Ascending aorta (tissue), 2 donors: ENCODE data around the gene RXRA. TPM values are rescaled to one million over a fixed set of nuclear protein-coding genes. Genes with fewer than 3 reads are reported as not detected.

ENCODE experiments used
- DNase-seq, 2 donors: peaks; one replicate each; pipeline ENCODE4 v3.0.0-alpha.2; 2019; ENCODE audit warnings: low spot score in 2 of 2
- H3K27ac ChIP-seq, 2 donors: fragments of 200-600 bp; sonication (generic); one replicate each; pipeline ENCODE4 v1.5.1; 2016 to 2017; ENCODE audit warnings: mild to moderate bottlenecking in 1 of 2
- H3K27me3 ChIP-seq: fragments of 200-600 bp; sonication (generic); one replicate; pipeline ENCODE4 v1.5.1; 2017
- H3K36me3 ChIP-seq, 2 donors: fragments of 200-600 bp; sonication (generic); one replicate each; pipeline ENCODE4 v1.5.1; 2016
- H3K4me1 ChIP-seq, 2 donors: fragments of 200-600 bp; sonication (generic); one replicate each; pipeline ENCODE4 v1.5.1; 2016 to 2017; ENCODE audit warnings: mild to moderate bottlenecking in 1 of 2
- H3K4me3 ChIP-seq, 2 donors: fragments of 200-600 bp; sonication (generic); one replicate each; pipeline ENCODE4 v1.5.1; 2016 to 2017; ENCODE audit warnings: mild to moderate bottlenecking in 1 of 2
- H3K9me3 ChIP-seq, 2 donors: fragments of 200-600 bp; sonication (generic); one replicate each; pipeline ENCODE4 v1.5.1; 2016
- intact Hi-C: fragments of 100-400 bp; cut with DNase I; formaldehyde crosslinking; loops from one replicate; pipeline ENCODE4 v1.15.1; 2023
- total RNA-seq: library from RNA; depleted of rRNA; stranded (reverse); fragments of >200 nt; gene quantifications from one replicate; pipeline ENCODE4 v1.1.0, GENCODE V29; 2016
- TF ChIP-seq, protein P1 (sequence below), 3 experiments: fragments of 200-600 bp in 2 of 3; fragments of 450-650 bp in 1 of 3; sonication (generic) in 2 of 3; IDR thresholded peaks; one replicate each; pipeline ENCODE4 v1.5.1; 2016 to 2019; ENCODE audit warnings: antibody characterized with exemption in 3 of 3, mild to moderate bottlenecking in 1 of 3, moderate library complexity in 1 of 3

The RXRA gene
- total RNA-seq, 1 donor from 2014 or later, result 64.1 TPM

DNA sequence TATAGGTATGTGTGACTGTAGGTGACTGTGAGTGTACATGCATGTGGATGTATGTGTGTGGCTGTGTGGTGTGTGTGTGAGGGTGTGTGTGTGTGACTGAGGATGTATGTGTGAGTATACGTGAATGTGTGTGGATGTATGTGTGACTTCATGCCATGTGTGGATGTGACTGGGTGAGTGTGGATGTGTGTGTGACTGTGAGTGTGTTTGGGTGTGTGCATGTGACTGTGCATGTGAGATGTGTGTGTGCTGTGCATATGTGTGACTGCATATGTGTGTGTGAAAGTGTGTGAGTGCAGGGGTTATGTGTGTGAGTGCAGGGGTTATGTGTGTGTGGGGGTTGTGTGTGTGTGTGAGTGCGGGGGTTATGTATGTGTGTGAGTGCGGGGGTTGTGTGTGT is 42.3 kb downstream of the RXRA start:
- H3K9me3 ChIP-seq, result no peaks in the 10 kb centered on the region
- no peaks in the 10 kb centered on the region for H3K36me3 ChIP-seq
- intact Hi-C loops, result no loop called here
- H3K27ac ChIP-seq, result no peak overlapping the region
- TF ChIP-seq, protein P1, sequence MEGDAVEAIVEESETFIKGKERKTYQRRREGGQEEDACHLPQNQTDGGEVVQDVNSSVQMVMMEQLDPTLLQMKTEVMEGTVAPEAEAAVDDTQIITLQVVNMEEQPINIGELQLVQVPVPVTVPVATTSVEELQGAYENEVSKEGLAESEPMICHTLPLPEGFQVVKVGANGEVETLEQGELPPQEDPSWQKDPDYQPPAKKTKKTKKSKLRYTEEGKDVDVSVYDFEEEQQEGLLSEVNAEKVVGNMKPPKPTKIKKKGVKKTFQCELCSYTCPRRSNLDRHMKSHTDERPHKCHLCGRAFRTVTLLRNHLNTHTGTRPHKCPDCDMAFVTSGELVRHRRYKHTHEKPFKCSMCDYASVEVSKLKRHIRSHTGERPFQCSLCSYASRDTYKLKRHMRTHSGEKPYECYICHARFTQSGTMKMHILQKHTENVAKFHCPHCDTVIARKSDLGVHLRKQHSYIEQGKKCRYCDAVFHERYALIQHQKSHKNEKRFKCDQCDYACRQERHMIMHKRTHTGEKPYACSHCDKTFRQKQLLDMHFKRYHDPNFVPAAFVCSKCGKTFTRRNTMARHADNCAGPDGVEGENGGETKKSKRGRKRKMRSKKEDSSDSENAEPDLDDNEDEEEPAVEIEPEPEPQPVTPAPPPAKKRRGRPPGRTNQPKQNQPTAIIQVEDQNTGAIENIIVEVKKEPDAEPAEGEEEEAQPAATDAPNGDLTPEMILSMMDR (IDR thresholded peaks at IDR 0.05), result no peak
- H3K4me3 ChIP-seq, result no peak overlapping the region
- no peaks in the 10 kb centered on the region for H3K27me3 ChIP-seq
- no peak for DNase-seq
- H3K4me1 ChIP-seq, result peaks cover 20 to 49% of the 10 kb centered on the region in 2 donors

DNA sequence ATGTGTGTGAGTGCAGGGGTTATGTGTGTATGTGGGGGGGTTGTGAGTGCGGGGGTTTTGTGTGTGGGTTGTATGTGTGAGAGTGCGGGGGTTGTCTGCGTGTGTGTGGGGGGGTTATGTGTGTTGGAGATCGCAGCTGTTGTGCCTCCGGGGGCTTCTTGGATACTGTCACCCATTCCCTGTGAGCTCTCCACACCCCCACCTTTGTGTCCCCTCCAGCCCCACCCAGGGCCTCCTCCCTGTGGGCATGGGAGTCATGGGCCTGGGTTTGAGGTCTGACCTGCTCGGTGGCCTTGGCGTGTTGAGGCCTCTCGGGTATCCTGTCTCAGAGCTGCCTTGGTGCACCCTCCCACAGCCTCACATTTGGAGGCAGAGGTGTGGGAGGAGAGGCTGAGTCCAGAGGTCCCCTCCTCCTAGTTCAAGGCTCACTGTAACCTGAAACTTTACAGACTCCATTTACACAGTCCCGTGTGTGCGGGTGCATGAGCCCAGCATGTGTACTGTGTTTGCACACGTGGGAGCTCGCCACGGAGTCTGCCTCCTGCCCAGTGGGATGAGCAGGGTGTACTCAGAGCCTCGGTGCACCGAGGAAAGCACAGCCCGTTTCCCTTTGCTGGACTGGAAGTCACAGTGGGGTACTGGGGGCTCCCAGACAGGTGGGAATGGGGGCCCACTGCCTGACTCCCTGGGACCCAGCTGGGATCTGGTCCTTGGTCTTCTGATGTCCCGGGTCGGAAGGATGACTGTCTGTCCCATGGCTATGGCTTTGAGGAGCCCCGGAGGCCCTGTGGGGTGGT is 43.4 kb downstream of the RXRA start:
- intact Hi-C loops, result no loop called here
- Histone ChIP-seq H3K9me3 (no peaks in the 10 kb centered on the region), H3K27me3 (no peaks in the 10 kb centered on the region), H3K4me1 (peaks cover 26 to 56% of the 10 kb centered on the region in 2 donors), H3K4me3 (no peak overlapping the region), H3K36me3 (no peaks in the 10 kb centered on the region), H3K27ac (no peak overlapping the region)
- DNase-seq, result no peak
- TF ChIP-seq, protein P1 (IDR thresholded peaks at IDR 0.05), result no peak

DNA sequence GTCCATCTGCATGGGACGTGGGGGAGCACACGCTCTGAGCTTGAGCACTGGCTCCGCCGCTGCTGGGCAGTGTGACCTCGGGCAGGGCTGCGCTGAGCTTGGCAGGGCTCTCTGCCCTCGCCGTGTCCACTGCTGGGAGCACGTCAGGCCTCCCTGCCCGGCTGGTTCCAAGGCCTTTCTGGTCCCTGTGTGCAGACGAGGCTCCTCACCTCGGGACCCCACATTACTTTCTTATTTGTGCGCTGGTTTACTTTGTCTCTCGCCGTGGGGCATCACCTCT is 43.9 kb downstream of the RXRA start:
- Histone ChIP-seq H3K4me3 (no peak overlapping the region), H3K36me3 (no peaks in the 10 kb centered on the region), H3K27ac (no peak overlapping the region), H3K27me3 (no peaks in the 10 kb centered on the region), H3K4me1 (peaks cover 32 to 60% of the 10 kb centered on the region in 2 donors), H3K9me3 (no peaks in the 10 kb centered on the region)
- no peak for DNase-seq
- TF ChIP-seq, protein P1 (IDR thresholded peaks at IDR 0.05), result no peak
- intact Hi-C loops, result no loop called here

DNA sequence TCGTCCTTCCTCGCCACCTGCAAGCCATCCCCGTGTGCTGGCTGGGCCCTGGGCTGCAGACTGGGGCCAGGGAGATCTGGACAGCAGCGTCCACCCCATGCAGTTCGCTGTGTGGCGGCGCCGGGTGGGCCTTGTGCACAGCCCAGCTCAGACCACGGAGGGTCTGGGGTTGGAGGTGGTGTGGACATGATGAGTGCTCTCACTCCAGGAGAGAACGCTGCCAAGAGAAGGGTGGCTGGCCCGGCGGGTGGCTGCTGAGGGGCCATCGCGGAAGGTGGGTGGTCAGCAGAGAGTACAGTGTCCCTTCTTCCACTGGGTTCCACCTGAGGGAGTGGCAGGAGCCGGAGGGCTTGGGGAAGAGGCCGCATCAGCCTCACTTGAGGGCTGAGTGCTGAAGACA is 44.4 kb downstream of the RXRA start:
- Histone ChIP-seq H3K27ac (no peak overlapping the region), H3K4me1 (peaks cover 30 to 60% of the 10 kb centered on the region in 2 donors), H3K36me3 (no peaks in the 10 kb centered on the region), H3K27me3 (no peaks in the 10 kb centered on the region), H3K4me3 (no peak overlapping the region), H3K9me3 (no peaks in the 10 kb centered on the region)
- TF ChIP-seq, protein P1 (IDR thresholded peaks at IDR 0.05), result no peak
- intact Hi-C loops, result no loop called here
- no peak for DNase-seq

DNA sequence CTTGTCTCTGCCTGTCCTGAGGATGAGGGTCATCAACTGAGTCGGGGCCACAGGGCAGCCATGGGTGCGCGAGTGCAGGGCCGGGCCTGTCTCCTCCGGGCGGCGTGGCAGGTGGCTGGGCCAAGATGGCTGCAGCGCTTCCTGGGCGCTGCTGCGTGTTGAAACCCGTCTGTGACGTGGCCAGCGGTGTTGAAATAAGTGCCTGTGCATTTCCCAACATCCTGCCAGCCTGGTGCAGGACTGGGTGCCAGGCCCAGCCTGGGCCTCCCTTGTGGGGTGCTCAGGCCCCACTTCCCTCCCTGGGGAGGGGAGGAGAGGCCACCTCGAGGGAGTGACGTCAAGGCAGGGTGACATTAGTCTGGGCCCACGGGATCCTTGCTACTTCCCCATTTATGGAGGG is 45.5 kb downstream of the RXRA start:
- intact Hi-C loops, result no loop called here
- no peaks in the 10 kb centered on the region for H3K27me3 ChIP-seq
- TF ChIP-seq, protein P1 (IDR thresholded peaks at IDR 0.05), result no peak
- H3K4me1 ChIP-seq, result peaks cover 27 to 62% of the 10 kb centered on the region in 2 donors
- no peaks in the 10 kb centered on the region for H3K9me3 ChIP-seq
- no peaks in the 10 kb centered on the region for H3K36me3 ChIP-seq
- DNase-seq, result peak; percentile 52 to 85
- peak overlapping the region; percentile 43 to 70 for H3K27ac ChIP-seq
- H3K4me3 ChIP-seq, result no peak overlapping the region
